OCI-LY3 (cell line): ENCODE data around the gene UFSP2.

Source experiments
- H2AFZ ChIP-seq: fragments of 200-600, 300-600 bp; shearing (Covaris generic); 2 replicates; pipeline ENCODE4 v1.6.0; 2014; ENCODE audit warnings: antibody characterized with exemption, low read depth, low read length
- H3K27ac ChIP-seq: fragments of 200-600, 300-600 bp; sonication (generic); 2 replicates; pipeline ENCODE4 v1.5.1; 2014; ENCODE audit warnings: mild to moderate bottlenecking, low read length, moderate library complexity, mixed read lengths
- H3K27me3 ChIP-seq: fragments of 200-600, 300-600 bp; sonication (generic); 2 replicates; pipeline ENCODE4 v1.6.1; 2014; ENCODE audit warnings: low read depth, low read length, mixed read lengths
- H3K36me3 ChIP-seq: fragments of 200-600, 300-600 bp; sonication (generic); replicated peaks from 2 replicates; pipeline ENCODE3; 2014; ENCODE audit warnings: low read depth, low read length, mixed read lengths
- H3K4me1 ChIP-seq: fragments of 300-600, 200-600 bp; sonication (generic); 2 replicates; pipeline ENCODE4 v1.6.1; 2014; ENCODE audit warnings: low read length, mixed read lengths
- H3K4me2 ChIP-seq: fragments of 200-600, 300-600 bp; sonication (generic); 2 replicates; pipeline ENCODE4 v1.6.1; 2014; ENCODE audit warnings: low read length, mixed read lengths
- H3K4me3 ChIP-seq: fragments of 300-600, 200-600 bp; sonication (generic); 2 replicates; pipeline ENCODE4 v1.5.1; 2014; ENCODE audit warnings: antibody characterized with exemption, mild to moderate bottlenecking, low read length, moderate library complexity
- H3K79me2 ChIP-seq: fragments of 300-600, 200-600 bp; shearing (Covaris generic); 2 replicates; pipeline ENCODE4 v1.6.1; 2014; ENCODE audit warnings: mild to moderate bottlenecking, low read length, mixed read lengths
- H3K9ac ChIP-seq: fragments of 300-600, 200-600 bp; shearing (Covaris generic); 2 replicates; pipeline ENCODE4 v1.6.0; 2014; ENCODE audit warnings: mild to moderate bottlenecking, low read length, moderate library complexity
- H3K9me3 ChIP-seq: fragments of 200-600, 300-600 bp; shearing (Covaris generic); 2 replicates; pipeline ENCODE4 v1.6.1; 2014; ENCODE audit warnings: low read length, mixed read lengths; ENCODE audit not compliant: insufficient read depth
- H4K20me1 ChIP-seq: fragments of 200-600, 300-600 bp; sonication (generic); 2 replicates; pipeline ENCODE4 v1.6.1; 2016; ENCODE audit warnings: low read length, mixed read lengths; ENCODE audit not compliant: insufficient read depth
- EZH2phosphoT487 ChIP-seq: fragments of 200-600 bp; shearing (Covaris generic); IDR thresholded peaks from 2 replicates; pipeline ENCODE4 v1.6.1; 2018; ENCODE audit warnings: antibody characterized with exemption, mixed run types, low read depth
- TF ChIP-seq, protein P1 (sequence below): fragments of 200-600, 300-600 bp; sonication (generic); IDR thresholded peaks from 2 replicates; pipeline ENCODE4 v1.5.1; 2014; ENCODE audit warnings: antibody characterized with exemption, low read length, low read depth

Gene UFSP2

DNA sequence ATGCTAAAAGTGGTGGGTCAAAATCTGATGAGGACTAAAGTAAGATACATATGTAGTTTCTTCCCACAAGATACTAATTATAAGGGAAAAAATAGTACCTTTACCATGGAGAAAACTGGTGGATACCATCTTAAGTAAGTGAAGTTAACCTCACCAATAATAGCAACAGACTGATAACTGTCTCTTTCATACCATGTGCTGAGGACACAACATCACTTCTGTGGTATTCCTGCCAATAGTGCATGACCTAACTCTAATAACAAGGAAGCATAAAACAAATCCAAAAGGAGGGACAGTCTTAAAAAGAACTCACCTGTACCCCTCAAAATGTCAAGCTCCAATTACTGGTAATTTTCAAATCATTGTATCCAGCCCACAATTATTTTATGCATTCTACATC is 8.8 kb downstream of the UFSP2 start:
- TF ChIP-seq, protein P1, sequence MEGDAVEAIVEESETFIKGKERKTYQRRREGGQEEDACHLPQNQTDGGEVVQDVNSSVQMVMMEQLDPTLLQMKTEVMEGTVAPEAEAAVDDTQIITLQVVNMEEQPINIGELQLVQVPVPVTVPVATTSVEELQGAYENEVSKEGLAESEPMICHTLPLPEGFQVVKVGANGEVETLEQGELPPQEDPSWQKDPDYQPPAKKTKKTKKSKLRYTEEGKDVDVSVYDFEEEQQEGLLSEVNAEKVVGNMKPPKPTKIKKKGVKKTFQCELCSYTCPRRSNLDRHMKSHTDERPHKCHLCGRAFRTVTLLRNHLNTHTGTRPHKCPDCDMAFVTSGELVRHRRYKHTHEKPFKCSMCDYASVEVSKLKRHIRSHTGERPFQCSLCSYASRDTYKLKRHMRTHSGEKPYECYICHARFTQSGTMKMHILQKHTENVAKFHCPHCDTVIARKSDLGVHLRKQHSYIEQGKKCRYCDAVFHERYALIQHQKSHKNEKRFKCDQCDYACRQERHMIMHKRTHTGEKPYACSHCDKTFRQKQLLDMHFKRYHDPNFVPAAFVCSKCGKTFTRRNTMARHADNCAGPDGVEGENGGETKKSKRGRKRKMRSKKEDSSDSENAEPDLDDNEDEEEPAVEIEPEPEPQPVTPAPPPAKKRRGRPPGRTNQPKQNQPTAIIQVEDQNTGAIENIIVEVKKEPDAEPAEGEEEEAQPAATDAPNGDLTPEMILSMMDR: no peak
- no peak for TF ChIP-seq EZH2phosphoT487
- Histone ChIP-seq H3K27me3 (no peaks in the 10 kb centered on the region), H3K27ac (no peak overlapping the region), H3K9me3 (no peaks in the 10 kb centered on the region), H3K4me1 (no peaks in the 10 kb centered on the region), H3K9ac (no peak overlapping the region), H3K4me2 (no peak overlapping the region), H3K4me3 (no peak overlapping the region), H4K20me1 (no peaks in the 10 kb centered on the region), H3K79me2 (no peaks in the 10 kb centered on the region), H2AFZ (no peak overlapping the region), H3K36me3 (no peaks in the 10 kb centered on the region)

DNA sequence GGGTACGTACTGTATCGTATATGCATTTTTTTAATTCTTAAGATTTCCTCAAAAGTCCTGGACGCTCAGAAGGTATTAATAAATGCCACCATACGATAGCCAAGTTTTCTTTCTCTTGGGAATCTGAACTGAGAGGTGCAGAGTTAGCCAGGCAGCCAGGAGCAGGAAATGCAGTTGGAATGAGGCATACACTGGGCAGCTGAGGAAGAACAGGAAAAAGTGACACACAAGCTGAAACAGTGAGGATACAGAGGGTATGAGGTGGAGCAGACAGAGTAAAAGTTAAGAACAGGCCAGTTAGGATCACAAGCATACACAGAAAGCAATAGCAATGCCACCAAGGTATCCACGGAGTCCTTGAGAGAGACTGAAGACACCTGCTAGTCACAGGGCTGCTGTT is 13.4 kb downstream of the UFSP2 start:
- Histone ChIP-seq H3K4me2 (no peak overlapping the region), H2AFZ (no peak overlapping the region), H3K4me3 (no peak overlapping the region), H3K4me1 (no peaks in the 10 kb centered on the region), H3K9me3 (no peaks in the 10 kb centered on the region), H3K27ac (no peak overlapping the region), H3K27me3 (no peaks in the 10 kb centered on the region), H3K36me3 (no peaks in the 10 kb centered on the region), H3K9ac (no peak overlapping the region), H4K20me1 (no peaks in the 10 kb centered on the region), H3K79me2 (no peaks in the 10 kb centered on the region)
- TF ChIP-seq, protein P1: no peak
- TF ChIP-seq EZH2phosphoT487: no peak

DNA sequence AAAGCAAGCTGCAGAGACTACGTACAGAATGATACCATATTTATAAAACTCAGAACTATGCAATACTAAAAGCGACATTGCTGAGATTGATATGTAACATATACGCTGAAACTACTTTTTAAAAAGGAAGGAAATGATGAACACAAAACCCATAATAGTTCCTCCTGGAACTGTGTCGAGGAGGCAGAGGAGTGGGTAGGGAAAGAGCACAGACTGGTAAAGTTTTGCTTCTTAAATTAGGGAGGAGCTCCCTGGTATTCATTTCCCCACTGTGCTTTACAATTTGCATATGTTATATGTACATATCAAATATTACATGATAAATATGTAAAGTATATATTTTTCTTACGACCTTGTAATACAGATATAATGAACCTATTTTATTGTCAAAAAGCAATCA is 13.9 kb downstream of the UFSP2 start:
- Histone ChIP-seq H3K9me3 (no peaks in the 10 kb centered on the region), H3K79me2 (no peaks in the 10 kb centered on the region), H3K27me3 (no peaks in the 10 kb centered on the region), H3K4me1 (no peaks in the 10 kb centered on the region), H2AFZ (no peak overlapping the region), H3K36me3 (no peaks in the 10 kb centered on the region), H4K20me1 (no peaks in the 10 kb centered on the region), H3K9ac (no peak overlapping the region), H3K4me2 (no peak overlapping the region), H3K27ac (no peak overlapping the region), H3K4me3 (no peak overlapping the region)
- TF ChIP-seq, protein P1: no peak
- TF ChIP-seq EZH2phosphoT487: no peak

DNA sequence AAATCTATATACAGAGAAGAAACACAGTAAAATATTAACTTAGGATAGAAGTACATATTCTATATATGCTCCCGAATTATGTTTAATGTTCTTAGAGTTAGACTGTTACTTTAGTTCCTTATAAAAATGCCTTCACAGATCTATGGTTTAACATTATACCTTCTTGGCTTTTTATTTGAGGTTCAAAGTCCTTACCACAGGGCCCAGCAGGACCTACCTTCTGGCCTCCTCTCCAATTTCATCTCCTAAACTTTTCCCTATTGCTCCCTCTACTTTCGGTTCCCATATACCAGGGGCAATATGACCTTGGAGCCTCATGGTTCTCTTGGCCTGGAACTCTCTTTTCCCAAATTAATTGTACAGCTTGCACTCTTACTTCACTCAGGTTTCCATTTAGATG is 17.3 kb downstream of the UFSP2 start:
- TF ChIP-seq EZH2phosphoT487: no peak
- TF ChIP-seq, protein P1: no peak

More for the DNA sequence above, 17.3 kb downstream of the UFSP2 start:
- Histone ChIP-seq H3K4me2 (no peak overlapping the region), H3K27ac (no peak overlapping the region), H2AFZ (no peak overlapping the region), H3K79me2 (no peaks in the 10 kb centered on the region), H3K27me3 (no peaks in the 10 kb centered on the region), H3K36me3 (no peaks in the 10 kb centered on the region), H3K9me3 (no peaks in the 10 kb centered on the region), H3K9ac (no peak overlapping the region), H3K4me1 (peaks cover 18% of the 10 kb centered on the region), H3K4me3 (no peak overlapping the region), H4K20me1 (no peaks in the 10 kb centered on the region)
